SK-N-SH (cell line): Measurements from ENCODE around the gene MYO3A. TPM values are rescaled to one million over a fixed set of nuclear protein-coding genes. Genes with fewer than 3 reads are reported as not detected.

Source experiments
- CTCF ChIA-PET: fragments of 300-600, 350-600 bp; formaldehyde crosslinking; extraction: SDS; loops from one replicate; lab custom pipeline; 2021; lab: Yijun Ruan, JAX
- POLR2A ChIA-PET: fragments of 350-600 bp; sonication (Branson Sonifier 250); formaldehyde crosslinking; extraction: SDS; loops from one replicate; lab custom pipeline; 2020; ENCODE audit warnings: antibody characterized with exemption, inconsistent platforms; lab: Yijun Ruan, JAX
- DNase-seq: peaks from one replicate; pipeline ENCODE4 v3.0.0; 2012
- H2AFZ ChIP-seq: fragments of 200-600 bp; sonication (generic); 2 replicates; pipeline ENCODE4 v1.8.1; 2016; ENCODE audit warnings: antibody characterized with exemption, mild to moderate bottlenecking, low read depth
- H3F3A ChIP-seq: fragments of 200-600 bp; sonication (generic); replicated peaks from 2 replicates; pipeline ENCODE3; 2016; ENCODE audit warnings: antibody characterized with exemption, mild to moderate bottlenecking; ENCODE audit not compliant: insufficient read depth
- H3K27ac ChIP-seq, 2 experiments: fragments of 200-500 bp in 1 of 2; fragments of 200-600 bp in 1 of 2; sonication (Bioruptor generic) in 1 of 2; sonication (generic), shearing (Covaris generic) in 1 of 2; 2 replicates each; pipeline versions ENCODE4 v1.5.1 to v1.6.1; 2014 to 2016; ENCODE audit warnings: low read depth in 2 of 2, inconsistent platforms in 1 of 2, low read length in 1 of 2, mild to moderate bottlenecking in 1 of 2, mixed read lengths in 1 of 2
- H3K27me3 ChIP-seq: fragments of 200-600 bp; sonication (generic), shearing (Covaris generic); 2 replicates; pipeline ENCODE4 v1.6.1; 2016; ENCODE audit warnings: mixed run types; ENCODE audit not compliant: insufficient read depth
- H3K36me3 ChIP-seq, 2 experiments: fragments of 200-500 bp in 1 of 2; fragments of 200-600 bp in 1 of 2; sonication (Bioruptor generic) in 1 of 2; sonication (generic) in 1 of 2; replicated peaks in 1 of 2; 2 replicates each; pipeline versions ENCODE3 to v1.5.1; 2014 to 2016; ENCODE audit warnings: low read length in 1 of 2, mild to moderate bottlenecking in 1 of 2; ENCODE audit not compliant: insufficient read depth in 2 of 2, control insufficient read depth in 1 of 2
- H3K4me1 ChIP-seq, 2 experiments: fragments of 200-500 bp in 1 of 2; fragments of 200-600 bp in 1 of 2; sonication (Bioruptor generic) in 1 of 2; sonication (generic), shearing (Covaris generic) in 1 of 2; 2 replicates each; pipeline versions ENCODE4 v1.5.1 to v1.6.1; 2014 to 2016; ENCODE audit warnings: low read depth in 1 of 2, low read length in 1 of 2, mixed run types in 1 of 2; ENCODE audit not compliant: insufficient read depth in 2 of 2, control insufficient read depth in 1 of 2
- H3K4me2 ChIP-seq: fragments of 200-600 bp; sonication (generic), shearing (Covaris generic); 2 replicates; pipeline ENCODE4 v1.6.1; 2017; ENCODE audit warnings: mixed run types
- H3K4me3 ChIP-seq, 2 experiments: fragments of 200-500 bp in 1 of 2; fragments of 200-600 bp in 1 of 2; sonication (Bioruptor generic) in 1 of 2; sonication (generic), shearing (Covaris generic) in 1 of 2; 2 replicates each; pipeline versions ENCODE4 v1.5.1 to v1.8.1; 2014 to 2016; ENCODE audit warnings: low read depth in 2 of 2, inconsistent platforms in 1 of 2, low read length in 1 of 2, mild to moderate bottlenecking in 1 of 2, mixed read lengths in 1 of 2, moderate library complexity in 1 of 2
- H3K79me2 ChIP-seq: fragments of 200-600 bp; sonication (generic); 2 replicates; pipeline ENCODE4 v1.8.1; 2017; ENCODE audit warnings: mild to moderate bottlenecking; ENCODE audit not compliant: insufficient read depth
- H3K9ac ChIP-seq: fragments of 200-600 bp; sonication (generic); 2 replicates; pipeline ENCODE4 v1.6.1; 2017; ENCODE audit warnings: mixed run types
- H3K9me2 ChIP-seq: fragments of 200-600 bp; sonication (generic); 2 replicates; pipeline ENCODE4 v1.6.1; 2017; ENCODE audit warnings: mixed run types
- H3K9me3 ChIP-seq: fragments of 200-600 bp; sonication (generic); 2 replicates; pipeline ENCODE4 v1.6.1; 2017; ENCODE audit warnings: mixed run types, mild to moderate bottlenecking, moderate library complexity
- H4K20me1 ChIP-seq: fragments of 200-600 bp; sonication (generic); 2 replicates; pipeline ENCODE4 v1.6.1; 2017; ENCODE audit warnings: mild to moderate bottlenecking, mixed run types; ENCODE audit not compliant: insufficient read depth
- ELF1 ChIP-seq: IDR thresholded peaks from 2 replicates; pipeline ENCODE4 v1.4.0; 2012
- EP300 ChIP-seq, 2 experiments: IDR thresholded peaks; 2 replicates each; pipeline versions ENCODE4 v1.4.0 to v1.6.1; 2012; ENCODE audit warnings: borderline replicate concordance in 1 of 2, low read depth in 1 of 2, low read length in 1 of 2
- MEF2A ChIP-seq: IDR thresholded peaks from 2 replicates; pipeline ENCODE4 v1.4.0; 2012; ENCODE audit warnings: low read depth, borderline replicate concordance
- MXI1 ChIP-seq: IDR thresholded peaks from 2 replicates; pipeline ENCODE4 v1.6.1; 2012; ENCODE audit warnings: mild to moderate bottlenecking, low read depth, low read length, improper control_type of control experiment
- NFIC ChIP-seq: IDR thresholded peaks from 2 replicates; pipeline ENCODE4 v1.4.0; 2012; ENCODE audit warnings: borderline replicate concordance
- RCOR1 ChIP-seq: fragments of 150-350 bp; IDR thresholded peaks from 2 replicates; pipeline ENCODE4 v1.6.1; 2017; ENCODE audit warnings: antibody characterized with exemption, low read length
- RXRA ChIP-seq: IDR thresholded peaks from 2 replicates; pipeline ENCODE4 v1.4.0; 2012; ENCODE audit warnings: low read depth, mild to moderate bottlenecking, borderline replicate concordance
- SIN3A ChIP-seq: IDR thresholded peaks from 2 replicates; pipeline ENCODE4 v1.6.1; 2012; ENCODE audit warnings: low read depth, mild to moderate bottlenecking, low read length, moderate library complexity, borderline replicate concordance
- SMC3 ChIP-seq: IDR thresholded peaks from 2 replicates; pipeline ENCODE4 v1.6.1; 2012; ENCODE audit warnings: low read depth, low read length, improper control_type of control experiment
- YY1 ChIP-seq: IDR thresholded peaks from 2 replicates; pipeline ENCODE4 v1.4.0; 2012; ENCODE audit warnings: low read depth, mild to moderate bottlenecking
- WGBS: methylation state at CpG from one replicate; pipeline ENCODE4 v1.1.6; 2017; ENCODE audit warnings: low lambda C conversion rate; 5-methylcytosine and 5-hydroxymethylcytosine counted together
- polyA plus RNA-seq, 3 experiments: library from polyadenylated mRNA; depleted of rRNA; stranded (reverse); fragments of >200 nt; gene quantifications; 2 replicates each; pipeline ENCODE4 v1.2.3, GENCODE V29; 2012
- TF ChIP-seq, protein P1 (sequence below): fragments of 200-600 bp; sonication (generic); IDR thresholded peaks from 2 replicates; pipeline ENCODE4 v1.6.1; 2017; ENCODE audit warnings: antibody characterized with exemption, mild to moderate bottlenecking, moderate library complexity
- TF ChIP-seq, protein P2 (sequence below): IDR thresholded peaks from 2 replicates; pipeline ENCODE4 v1.4.0; 2012; ENCODE audit warnings: low read depth, borderline replicate concordance
- TF ChIP-seq, protein P3 (sequence below): IDR thresholded peaks from 2 replicates; pipeline ENCODE4 v1.6.1; 2012; ENCODE audit warnings: mild to moderate bottlenecking, low read depth, low read length, moderate library complexity

MYO3A gene
- polyA plus RNA-seq, 1 of the 3 experiments (the other 2 are of a cell fraction) = not detected

- Histone ChIP-seq H3K4me3 (no peak overlapping the region), H4K20me1 (no peaks in the 10 kb centered on the region), H2AFZ (no peak overlapping the region), H3K4me2 (no peak overlapping the region), H3K4me1 (no peaks in the 10 kb centered on the region), H3K9ac (no peak overlapping the region), H3K36me3 (no peaks in the 10 kb centered on the region), H3K27me3 (no peaks in the 10 kb centered on the region; the same call in 1 of the 2 replicates), H3F3A (no peaks in the 10 kb centered on the region), H3K27ac (no peak overlapping the region), H3K9me3 (no peaks in the 10 kb centered on the region), H3K79me2 (no peaks in the 10 kb centered on the region), H3K9me2 (no peaks in the 10 kb centered on the region)
- WGBS = 0% methylated on average over 3 of the region's 3 CpGs
- TF ChIP-seq NFIC (no peak), EP300 (IDR thresholded peaks at IDR 0.05; ENCODE audit: borderline replicate concordance in 1 of 2, low read depth in 1 of 2, low read length in 1 of 2) (no peak), SMC3 (no peak), MXI1 (no peak)
- TF ChIP-seq, protein P1, sequence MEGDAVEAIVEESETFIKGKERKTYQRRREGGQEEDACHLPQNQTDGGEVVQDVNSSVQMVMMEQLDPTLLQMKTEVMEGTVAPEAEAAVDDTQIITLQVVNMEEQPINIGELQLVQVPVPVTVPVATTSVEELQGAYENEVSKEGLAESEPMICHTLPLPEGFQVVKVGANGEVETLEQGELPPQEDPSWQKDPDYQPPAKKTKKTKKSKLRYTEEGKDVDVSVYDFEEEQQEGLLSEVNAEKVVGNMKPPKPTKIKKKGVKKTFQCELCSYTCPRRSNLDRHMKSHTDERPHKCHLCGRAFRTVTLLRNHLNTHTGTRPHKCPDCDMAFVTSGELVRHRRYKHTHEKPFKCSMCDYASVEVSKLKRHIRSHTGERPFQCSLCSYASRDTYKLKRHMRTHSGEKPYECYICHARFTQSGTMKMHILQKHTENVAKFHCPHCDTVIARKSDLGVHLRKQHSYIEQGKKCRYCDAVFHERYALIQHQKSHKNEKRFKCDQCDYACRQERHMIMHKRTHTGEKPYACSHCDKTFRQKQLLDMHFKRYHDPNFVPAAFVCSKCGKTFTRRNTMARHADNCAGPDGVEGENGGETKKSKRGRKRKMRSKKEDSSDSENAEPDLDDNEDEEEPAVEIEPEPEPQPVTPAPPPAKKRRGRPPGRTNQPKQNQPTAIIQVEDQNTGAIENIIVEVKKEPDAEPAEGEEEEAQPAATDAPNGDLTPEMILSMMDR = no peak
- no peak for DNase-seq
- POLR2A ChIA-PET = no interaction called here
- CTCF ChIA-PET = no interaction called here
These were observed 204.6 kb downstream of the MYO3A start for GRCh38 chr10:26138613-26139012.

DNA sequence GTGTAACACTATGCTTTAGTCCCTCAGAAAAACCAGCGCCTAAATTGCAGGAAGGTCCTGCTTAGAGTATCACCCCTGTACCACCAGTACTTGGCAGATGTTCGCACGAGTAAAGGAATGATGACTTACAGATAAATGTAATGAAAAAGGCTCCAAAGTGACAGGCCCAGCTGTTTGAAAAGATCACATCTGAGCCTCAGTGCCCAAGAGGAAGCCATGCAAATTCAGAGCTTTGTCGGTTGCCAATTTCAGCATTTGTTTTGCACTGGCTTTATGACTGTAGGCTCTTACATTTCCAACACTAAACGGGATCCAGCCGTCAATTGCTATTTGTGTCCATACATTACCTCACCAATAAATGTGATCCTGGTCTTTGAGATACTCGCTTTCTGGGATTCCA is 222.0 kb downstream of the MYO3A start:
- Histone ChIP-seq H4K20me1 (no peaks in the 10 kb centered on the region), H3K36me3 (no peaks in the 10 kb centered on the region), H3K4me2 (no peak overlapping the region), H3K27ac (no peak overlapping the region), H3K9me2 (no peaks in the 10 kb centered on the region), H3K4me1 (no peaks in the 10 kb centered on the region), H3K4me3 (no peak overlapping the region), H3F3A (no peaks in the 10 kb centered on the region), H3K27me3 (no peaks in the 10 kb centered on the region), H3K9me3 (no peaks in the 10 kb centered on the region), H3K9ac (no peak overlapping the region), H3K79me2 (no peaks in the 10 kb centered on the region), H2AFZ (no peak overlapping the region)
- POLR2A ChIA-PET = no interaction called here
- WGBS = 5% methylated on average over 7 of the region's 7 CpGs
- DNase-seq = no peak
- CTCF ChIA-PET = no interaction called here
- TF ChIP-seq RXRA (no peak), ELF1 (no peak), RCOR1 (no peak), MEF2A (no peak), MXI1 (no peak), YY1 (no peak), SIN3A (no peak)
- TF ChIP-seq, protein P1 = no peak
- TF ChIP-seq, protein P2, sequence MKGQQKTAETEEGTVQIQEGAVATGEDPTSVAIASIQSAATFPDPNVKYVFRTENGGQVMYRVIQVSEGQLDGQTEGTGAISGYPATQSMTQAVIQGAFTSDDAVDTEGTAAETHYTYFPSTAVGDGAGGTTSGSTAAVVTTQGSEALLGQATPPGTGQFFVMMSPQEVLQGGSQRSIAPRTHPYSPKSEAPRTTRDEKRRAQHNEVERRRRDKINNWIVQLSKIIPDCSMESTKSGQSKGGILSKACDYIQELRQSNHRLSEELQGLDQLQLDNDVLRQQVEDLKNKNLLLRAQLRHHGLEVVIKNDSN = no peak
- TF ChIP-seq, protein P3, sequence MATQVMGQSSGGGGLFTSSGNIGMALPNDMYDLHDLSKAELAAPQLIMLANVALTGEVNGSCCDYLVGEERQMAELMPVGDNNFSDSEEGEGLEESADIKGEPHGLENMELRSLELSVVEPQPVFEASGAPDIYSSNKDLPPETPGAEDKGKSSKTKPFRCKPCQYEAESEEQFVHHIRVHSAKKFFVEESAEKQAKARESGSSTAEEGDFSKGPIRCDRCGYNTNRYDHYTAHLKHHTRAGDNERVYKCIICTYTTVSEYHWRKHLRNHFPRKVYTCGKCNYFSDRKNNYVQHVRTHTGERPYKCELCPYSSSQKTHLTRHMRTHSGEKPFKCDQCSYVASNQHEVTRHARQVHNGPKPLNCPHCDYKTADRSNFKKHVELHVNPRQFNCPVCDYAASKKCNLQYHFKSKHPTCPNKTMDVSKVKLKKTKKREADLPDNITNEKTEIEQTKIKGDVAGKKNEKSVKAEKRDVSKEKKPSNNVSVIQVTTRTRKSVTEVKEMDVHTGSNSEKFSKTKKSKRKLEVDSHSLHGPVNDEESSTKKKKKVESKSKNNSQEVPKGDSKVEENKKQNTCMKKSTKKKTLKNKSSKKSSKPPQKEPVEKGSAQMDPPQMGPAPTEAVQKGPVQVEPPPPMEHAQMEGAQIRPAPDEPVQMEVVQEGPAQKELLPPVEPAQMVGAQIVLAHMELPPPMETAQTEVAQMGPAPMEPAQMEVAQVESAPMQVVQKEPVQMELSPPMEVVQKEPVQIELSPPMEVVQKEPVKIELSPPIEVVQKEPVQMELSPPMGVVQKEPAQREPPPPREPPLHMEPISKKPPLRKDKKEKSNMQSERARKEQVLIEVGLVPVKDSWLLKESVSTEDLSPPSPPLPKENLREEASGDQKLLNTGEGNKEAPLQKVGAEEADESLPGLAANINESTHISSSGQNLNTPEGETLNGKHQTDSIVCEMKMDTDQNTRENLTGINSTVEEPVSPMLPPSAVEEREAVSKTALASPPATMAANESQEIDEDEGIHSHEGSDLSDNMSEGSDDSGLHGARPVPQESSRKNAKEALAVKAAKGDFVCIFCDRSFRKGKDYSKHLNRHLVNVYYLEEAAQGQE = no peak
